ENCODE measurements around the gene PLXNA3. TPM values are rescaled to one million over a fixed set of nuclear protein-coding genes. Genes with fewer than 3 reads are reported as not detected.

The PLXNA3 gene
- total RNA-seq, 1 experiment from 2014 or later = 89.3 TPM

GRCh38 chrX:154512879-154513553 lies 54.9 kb downstream of the PLXNA3 start:
- DNase-seq (ENCODE audit: low read depth, low spot score) = no peak
- no peaks in the 10 kb centered on the region for H3K79me2 ChIP-seq (ENCODE audit: insufficient read depth, low read length)
- ChIA-PET CTCF (no interaction called here), RAD21 (ENCODE audit: low non-redundant PET in 1 of 2, low total read pairs in 2 of 2, uncharacterized antibody in 2 of 2, unreplicated experiment in 2 of 2) (no interaction called here), POLR2A (no interaction called here)
- no peak for TF ChIP-seq ZFX (IDR thresholded peaks at IDR 0.05)
- no peak for TF ChIP-seq JUND (IDR thresholded peaks at IDR 0.05)
- TF ChIP-seq YY1 (IDR thresholded peaks at IDR 0.05; ENCODE audit: extremely low read depth, insufficient replicate concordance, low read depth, low read length) = no peak
- no peak for TF ChIP-seq FOSL1 (IDR thresholded peaks at IDR 0.05; ENCODE audit: low read depth)
- no peak overlapping the region for H3K4me3 ChIP-seq (replicated peaks in 1 of 2; ENCODE audit: low read depth in 1 of 2, low read length in 2 of 2)
- no TSS peak for BruUV-seq (replicated peaks)
- H3K4me2 ChIP-seq (ENCODE audit: low read length) = no peak overlapping the region
- H3K4me1 ChIP-seq (ENCODE audit: control insufficient read depth in 1 of 2, insufficient read depth in 2 of 2, low read length in 2 of 2) = peaks cover 5 to 10% of the 10 kb centered on the region in 2 experiments; a peak in 3 of 4 replicates
- H3K9ac ChIP-seq (ENCODE audit: low read length) = no peak overlapping the region
- H3K27ac ChIP-seq (ENCODE audit: low read depth, low read length) = no peak overlapping the region
- no peaks in the 10 kb centered on the region for H3K36me3 ChIP-seq (ENCODE audit: control insufficient read depth in 1 of 2, insufficient read depth in 2 of 2, low read length in 2 of 2)
- no peak overlapping the region for H2AFZ ChIP-seq (ENCODE audit: low read depth, low read length, poor library complexity, severe bottlenecking)
- H3K9me3 ChIP-seq (ENCODE audit: control insufficient read depth in 1 of 2, insufficient read depth in 1 of 2, low read depth in 1 of 2, low read length in 2 of 2) = no peaks in the 10 kb centered on the region
- no peaks in the 10 kb centered on the region for H4K20me1 ChIP-seq (ENCODE audit: insufficient read depth)
- no peak for ATAC-seq
- no peaks in the 10 kb centered on the region for H3K9me2 ChIP-seq (ENCODE audit: insufficient read depth)
- H3K27me3 ChIP-seq (ENCODE audit: insufficient read depth, low read length) = no peaks in the 10 kb centered on the region
- intact Hi-C loops (cut with micrococcal nuclease) = no loop called here

- ChIA-PET POLR2A (no interaction called here), CTCF (no interaction called here), RAD21 (ENCODE audit: low non-redundant PET in 1 of 2, low total read pairs in 2 of 2, uncharacterized antibody in 2 of 2, unreplicated experiment in 2 of 2) (no interaction called here)
- Histone ChIP-seq H3K4me2 (ENCODE audit: low read length) (no peak overlapping the region), H2AFZ (ENCODE audit: low read depth, low read length, poor library complexity, severe bottlenecking) (no peak overlapping the region), H3K36me3 (ENCODE audit: control insufficient read depth in 1 of 2, insufficient read depth in 2 of 2, low read length in 2 of 2) (no peaks in the 10 kb centered on the region), H3K27me3 (ENCODE audit: insufficient read depth, low read length) (no peaks in the 10 kb centered on the region), H3K9me3 (ENCODE audit: control insufficient read depth in 1 of 2, insufficient read depth in 1 of 2, low read depth in 1 of 2, low read length in 2 of 2) (no peaks in the 10 kb centered on the region), H4K20me1 (ENCODE audit: insufficient read depth) (no peaks in the 10 kb centered on the region), H3K4me1 (ENCODE audit: control insufficient read depth in 1 of 2, insufficient read depth in 2 of 2, low read length in 2 of 2) (peaks cover 5 to 10% of the 10 kb centered on the region in 2 experiments; a peak in 3 of 4 replicates), H3K9me2 (ENCODE audit: insufficient read depth) (no peaks in the 10 kb centered on the region), H3K9ac (ENCODE audit: low read length) (no peak overlapping the region), H3K79me2 (ENCODE audit: insufficient read depth, low read length) (no peaks in the 10 kb centered on the region), H3K27ac (ENCODE audit: low read depth, low read length) (no peak overlapping the region), H3K4me3 (replicated peaks in 1 of 2; ENCODE audit: low read depth in 1 of 2, low read length in 2 of 2) (no peak overlapping the region)
- BruUV-seq (replicated peaks) = no TSS peak
- intact Hi-C loops (cut with micrococcal nuclease) = no loop called here
- DNase-seq (ENCODE audit: low read depth, low spot score) (no peak), ATAC-seq (no peak)
- TF ChIP-seq FOSL1 (IDR thresholded peaks at IDR 0.05; ENCODE audit: low read depth) (no peak), EGR1 (IDR thresholded peaks at IDR 0.05; ENCODE audit: low read depth) (no peak), YY1 (IDR thresholded peaks at IDR 0.05; ENCODE audit: extremely low read depth, insufficient replicate concordance, low read depth, low read length) (no peak), SP1 (IDR thresholded peaks at IDR 0.05; ENCODE audit: low read depth) (no peak), ZBTB33 (IDR thresholded peaks at IDR 0.05; ENCODE audit: extremely low read depth, insufficient replicate concordance, low read length) (no peak), CEBPB (IDR thresholded peaks at IDR 0.05; ENCODE audit: low read depth) (no peak), RAD21 (IDR thresholded peaks at IDR 0.05; ENCODE audit: low read depth) (no peak)
These were observed 55.6 kb downstream of the PLXNA3 start for GRCh38 chrX:154513716-154514115.
